HT-29 (cell line): Measurements from ENCODE around the gene RNF180. TPM values are rescaled to one million over a fixed set of nuclear protein-coding genes. Genes with fewer than 3 reads are reported as not detected.
"Not testable (repeated sequence)": the region's sequence is repeated elsewhere in the genome, so short reads cannot be mapped to it uniquely, and the experiment has no call there.

ENCODE experiments used
- DNase-seq: peaks from one replicate; pipeline ENCODE4 v3.0.0-alpha.2; 2015; ENCODE audit warnings: low spot score
- total RNA-seq: library from RNA; depleted of rRNA; stranded (reverse); fragments of >200 nt; shearing (Covaris generic); gene quantifications from 2 replicates; pipeline ENCODE4 v1.2.3, GENCODE V29; 2014

RNF180 gene
- total RNA-seq, 1 experiment from 2014 or later, result not detected

DNA sequence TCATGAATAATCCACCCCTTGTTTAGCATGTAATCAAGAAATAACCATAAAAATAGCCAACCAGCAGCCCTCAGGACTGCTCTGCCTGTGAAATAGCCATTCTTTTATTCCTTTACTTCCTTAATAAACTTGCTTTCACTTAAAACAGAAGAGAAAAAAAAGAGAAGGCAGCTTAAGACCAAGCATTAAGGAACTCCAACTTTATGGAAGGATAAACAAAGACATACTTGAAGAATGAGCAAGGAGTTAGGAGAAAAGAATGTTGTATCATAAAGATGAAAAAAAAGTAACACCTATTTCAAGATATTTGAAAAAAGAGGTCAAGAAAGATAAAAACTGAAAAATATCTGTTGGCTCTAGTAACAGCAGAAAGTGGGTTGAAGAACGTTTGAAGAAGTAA, 107.6 kb downstream of the RNF180 start:
- DNase-seq, result no peak

DNA sequence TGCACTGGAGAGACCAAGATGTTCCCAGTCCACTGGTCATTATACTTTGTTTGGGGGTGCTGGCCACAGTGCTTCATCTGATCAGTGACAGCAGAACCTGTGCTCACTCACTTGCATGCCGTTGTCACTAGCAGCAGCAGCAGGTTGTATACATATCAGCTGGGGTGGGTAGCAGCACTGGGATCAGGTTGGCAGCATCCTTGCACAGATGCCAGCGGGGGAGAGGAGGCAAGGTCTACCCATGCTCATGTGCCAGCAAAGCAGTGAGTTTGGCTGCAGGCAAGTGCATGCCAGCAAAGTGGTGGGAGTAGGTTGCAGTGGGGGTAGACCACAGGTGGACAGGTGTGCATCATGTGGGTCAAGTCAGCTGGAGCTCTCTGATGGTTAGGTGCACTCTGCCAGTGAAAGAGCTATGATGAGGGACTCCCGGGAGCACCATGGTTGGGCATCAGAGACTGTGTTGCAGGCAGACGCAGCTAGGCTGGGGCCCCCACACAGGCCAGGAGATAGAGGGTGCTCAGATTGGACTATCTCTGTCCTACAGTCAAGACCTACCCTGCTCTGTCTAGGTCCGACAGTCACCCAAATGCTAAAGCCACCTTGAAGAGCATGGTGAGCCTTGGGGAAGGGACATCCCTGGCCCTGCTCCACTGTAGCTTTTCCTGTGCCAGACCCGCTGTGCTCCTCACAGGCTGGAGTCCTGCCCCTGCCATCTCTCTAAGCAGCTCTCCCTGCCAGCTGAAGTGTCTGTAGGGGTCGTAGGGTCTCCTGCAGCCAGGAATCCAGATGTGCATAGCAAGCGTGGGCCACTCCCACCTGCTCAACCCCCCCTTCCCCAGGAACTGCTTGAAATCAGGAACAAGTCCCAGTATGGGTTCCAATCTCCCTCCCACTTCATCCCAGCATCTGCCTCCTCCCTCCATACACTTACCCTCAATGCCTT, 119.8 kb downstream of the RNF180 start:
- no peak for DNase-seq

DNA sequence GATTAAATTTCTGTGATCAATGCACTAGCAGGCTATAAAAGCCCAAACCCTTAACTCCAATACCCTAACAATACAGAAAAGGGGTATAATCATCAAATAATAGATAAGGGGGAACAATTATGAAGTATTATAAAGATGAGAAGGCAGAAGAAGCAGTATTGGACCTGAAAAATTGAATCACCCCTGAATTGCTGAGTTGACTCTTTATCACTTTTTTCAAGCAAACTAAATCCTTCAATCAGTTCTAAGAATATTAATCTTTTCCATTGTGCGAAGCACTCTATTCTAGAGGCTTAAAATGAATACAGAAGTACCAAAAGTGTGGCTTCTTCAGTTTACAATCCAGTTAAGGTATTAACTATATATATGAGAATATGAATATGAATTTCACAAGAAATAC, 120.7 kb downstream of the RNF180 start:
- DNase-seq, result no peak

DNA sequence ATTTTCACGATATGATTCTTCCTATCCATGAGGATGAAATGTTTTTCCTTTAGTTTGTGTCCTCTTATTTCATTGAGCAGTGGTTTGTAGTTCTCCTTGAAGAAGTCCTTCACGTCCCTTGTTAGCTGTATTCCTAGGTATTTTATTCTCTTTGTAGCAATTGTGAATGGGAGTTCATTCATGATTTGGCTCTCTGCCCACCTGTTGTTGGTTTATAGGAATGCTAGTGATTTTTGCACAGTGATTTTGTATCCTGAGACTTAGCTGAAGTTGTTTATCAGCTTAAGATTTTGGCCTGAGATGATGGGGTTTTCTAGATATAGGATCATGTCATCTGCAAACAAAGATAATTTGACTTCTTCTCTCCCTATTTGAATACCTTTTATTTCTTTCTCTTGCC, 122.9 kb downstream of the RNF180 start:
- DNase-seq, result not testable (repeated sequence)

DNA sequence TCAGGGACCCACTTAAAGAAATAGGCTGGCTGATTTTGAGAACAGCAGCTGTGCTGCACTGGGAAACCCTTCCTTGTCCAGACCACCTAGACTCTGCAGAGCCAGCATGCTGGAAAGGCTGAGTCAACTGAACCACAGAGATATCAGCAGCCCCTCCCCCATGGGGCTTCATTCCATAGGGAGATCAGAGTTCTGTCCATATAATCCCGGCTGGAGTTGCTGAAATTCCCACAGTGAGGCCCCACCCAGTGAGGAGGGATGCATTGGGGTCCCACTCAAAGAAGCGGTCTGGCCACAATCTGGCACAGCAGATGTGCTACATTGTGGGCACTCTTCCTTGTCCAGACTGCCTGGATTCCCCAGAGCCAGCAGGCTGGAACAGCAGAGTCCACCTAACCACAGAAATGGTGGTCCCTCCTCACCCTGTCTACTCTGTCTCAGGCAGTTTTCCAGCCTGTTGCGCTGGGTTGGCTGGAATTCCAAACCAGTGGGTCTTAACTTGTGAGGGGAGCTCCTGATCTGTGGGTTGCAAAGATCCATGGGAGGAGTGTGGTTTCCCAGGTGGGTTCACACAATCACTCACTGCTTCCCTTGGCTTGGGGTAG, 127.1 kb downstream of the RNF180 start:
- DNase-seq, result no peak

DNA sequence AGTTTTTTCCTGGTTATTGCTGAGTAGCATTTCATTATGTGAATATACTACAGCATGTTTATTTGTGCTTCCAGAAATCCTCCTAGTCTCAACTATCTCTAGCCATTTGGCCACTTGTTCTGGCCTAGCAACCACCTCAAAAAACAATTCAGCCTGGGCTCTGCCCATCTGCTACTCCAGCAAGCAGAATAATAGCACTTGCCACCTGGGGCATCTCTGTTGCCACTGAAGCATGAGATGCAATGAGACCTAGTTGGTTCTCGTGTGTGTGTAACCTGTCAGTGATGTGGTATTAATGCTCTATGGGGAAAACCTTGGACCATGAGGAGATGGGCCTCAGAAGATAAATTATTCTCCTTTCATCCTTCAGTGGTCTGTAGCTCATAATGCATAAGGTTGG, 129.5 kb downstream of the RNF180 start:
- no peak for DNase-seq

DNA sequence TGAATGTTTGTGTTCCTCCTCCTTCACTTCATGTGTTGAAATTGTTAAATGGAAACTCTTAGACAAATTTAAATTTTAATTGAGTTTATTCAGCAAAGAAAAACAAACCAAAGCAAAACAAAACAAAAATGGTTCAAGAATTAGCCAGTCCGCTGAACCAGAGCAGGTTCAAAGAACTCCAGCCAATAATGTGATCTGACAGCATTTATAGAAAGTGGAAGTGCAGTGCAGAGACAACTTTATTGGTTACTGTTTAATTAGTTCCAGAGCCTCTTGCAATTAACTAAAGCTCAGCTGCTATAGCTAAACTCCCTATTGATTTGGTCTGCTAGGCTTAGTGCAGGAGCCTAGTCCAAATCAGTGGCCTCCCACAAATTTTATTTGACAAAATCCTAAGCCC, 132.9 kb downstream of the RNF180 start:
- no peak for DNase-seq

DNA sequence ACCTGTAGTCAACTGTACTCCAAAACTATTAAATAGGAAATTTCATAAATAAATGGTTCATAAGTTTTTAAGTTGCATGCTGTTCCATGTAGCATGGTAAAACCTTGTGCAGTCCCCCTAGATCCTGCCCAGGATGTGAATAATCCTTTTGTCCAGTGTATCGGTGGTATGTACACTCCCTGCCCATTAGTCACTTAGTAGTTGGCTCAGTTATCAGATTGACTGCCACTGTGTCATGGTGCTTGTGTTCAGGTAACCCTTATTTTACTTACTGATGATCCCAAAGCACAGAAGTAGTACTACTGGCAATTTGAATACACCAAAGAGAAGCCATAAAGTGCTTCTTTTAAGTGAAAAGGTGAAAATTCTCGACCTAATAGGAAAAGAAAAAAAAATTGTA, 134.2 kb downstream of the RNF180 start:
- DNase-seq, result no peak

DNA sequence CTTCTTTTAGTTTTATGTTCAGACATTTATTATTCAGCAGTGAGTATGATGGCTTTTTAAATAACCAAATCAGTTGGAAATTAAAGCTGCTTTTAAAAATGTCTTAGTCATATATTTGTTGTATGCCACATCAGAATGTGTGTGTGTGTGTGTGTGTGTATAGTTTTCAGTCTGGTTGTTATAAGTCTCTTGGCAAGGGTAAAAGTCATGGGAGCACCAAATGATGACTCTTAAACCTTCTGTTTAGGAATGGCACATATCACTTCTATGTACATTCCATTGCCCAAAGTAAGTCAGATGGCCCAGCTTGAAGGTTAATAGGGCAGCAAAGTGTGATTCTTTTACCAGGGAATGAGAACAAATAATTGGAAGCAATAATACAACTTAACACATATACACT, 135.9 kb downstream of the RNF180 start:
- no peak for DNase-seq

DNA sequence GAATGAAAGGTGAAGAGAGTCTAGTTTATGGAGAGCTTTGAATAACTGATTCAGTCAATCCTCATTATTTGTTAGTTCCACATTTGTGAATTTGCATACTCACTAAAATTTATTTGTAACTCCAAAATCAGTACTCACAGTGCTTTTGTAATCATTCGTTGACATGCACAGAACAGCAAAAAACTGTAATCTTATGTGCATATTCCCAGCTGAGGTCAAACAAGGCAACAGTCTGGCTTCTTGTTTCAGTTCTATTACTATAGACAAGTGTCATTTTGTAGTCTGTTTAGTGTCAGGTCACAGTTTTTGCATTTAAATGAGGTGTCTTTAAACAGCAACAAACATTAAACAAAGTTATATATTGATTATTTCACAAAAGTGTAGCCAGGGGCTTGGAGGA, 142.5 kb downstream of the RNF180 start:
- DNase-seq, result no peak

DNA sequence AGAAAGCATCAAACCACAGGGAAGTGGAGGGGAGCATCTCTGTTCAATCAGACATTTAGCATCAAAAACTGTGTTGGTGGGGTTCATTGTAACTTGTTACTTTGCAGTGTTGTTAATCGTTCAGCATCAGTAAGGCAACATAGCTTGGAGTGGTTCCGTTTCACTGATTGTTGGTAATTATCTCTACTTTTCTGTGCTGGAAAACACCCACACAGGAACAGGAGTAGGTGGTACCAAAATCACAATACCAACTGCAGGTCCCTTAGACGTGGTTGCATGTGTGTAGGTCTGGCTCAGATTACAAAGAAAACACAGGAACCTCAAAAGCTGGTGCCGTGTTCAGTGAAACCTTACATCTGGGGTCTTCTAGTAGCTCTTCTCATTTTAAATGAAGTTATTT, 146.8 kb downstream of the RNF180 start:
- no peak for DNase-seq

DNA sequence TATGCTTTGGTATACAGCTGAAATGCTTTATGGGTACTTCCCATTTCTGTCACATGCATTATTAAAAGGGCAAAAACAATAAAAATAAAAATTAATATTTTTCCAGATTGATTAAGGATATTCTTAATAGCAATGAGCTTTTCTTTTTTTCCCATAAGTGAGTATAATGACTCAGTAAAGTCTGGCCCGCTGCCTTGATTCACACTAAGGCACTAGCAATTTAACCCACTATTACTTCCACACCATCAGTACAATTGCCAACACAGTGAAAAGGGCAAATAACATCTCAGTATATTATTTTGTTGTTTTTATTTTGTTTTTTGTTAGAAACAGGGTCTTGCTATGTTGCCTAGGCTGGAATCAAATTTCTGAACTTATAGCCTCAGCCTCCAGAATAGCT, 150.1 kb downstream of the RNF180 start:
- DNase-seq, result no peak

DNA sequence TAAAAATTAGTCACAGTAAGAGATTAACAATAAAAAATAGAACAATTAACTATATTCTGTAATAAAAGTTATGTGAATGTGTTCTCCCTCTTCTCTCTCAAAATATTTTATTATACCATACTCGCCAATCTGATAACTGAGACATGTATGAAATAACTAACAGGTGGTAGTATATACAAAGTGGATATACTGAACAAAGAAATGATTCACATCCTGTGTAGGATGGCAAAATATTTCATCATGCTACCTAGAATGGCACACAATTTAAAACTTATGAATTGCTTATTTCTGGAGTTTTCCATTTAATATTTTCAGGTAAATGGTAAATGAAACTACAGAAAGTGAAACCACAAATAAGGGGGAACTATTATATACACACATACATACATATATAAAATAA, 152.5 kb downstream of the RNF180 start:
- no peak for DNase-seq

DNA sequence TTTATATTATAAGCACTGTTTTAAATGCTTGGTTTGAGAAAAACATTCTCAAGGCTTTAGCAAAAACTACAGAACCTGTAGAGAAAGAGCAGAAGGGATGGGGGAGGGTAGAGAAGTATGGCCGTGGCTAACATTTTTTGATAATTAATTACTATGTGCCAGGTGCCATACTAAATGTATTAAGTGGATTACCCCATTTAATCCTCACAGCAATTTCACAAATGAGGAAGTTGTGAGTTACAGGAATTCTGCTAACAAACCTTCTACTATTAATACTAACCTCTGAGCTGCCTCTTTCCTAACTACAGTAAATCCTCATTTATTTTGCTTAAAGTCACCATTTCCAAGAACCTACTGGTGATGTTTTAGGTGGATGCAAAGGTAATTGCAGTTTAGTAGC, 157.9 kb downstream of the RNF180 start:
- DNase-seq, result no peak

DNA sequence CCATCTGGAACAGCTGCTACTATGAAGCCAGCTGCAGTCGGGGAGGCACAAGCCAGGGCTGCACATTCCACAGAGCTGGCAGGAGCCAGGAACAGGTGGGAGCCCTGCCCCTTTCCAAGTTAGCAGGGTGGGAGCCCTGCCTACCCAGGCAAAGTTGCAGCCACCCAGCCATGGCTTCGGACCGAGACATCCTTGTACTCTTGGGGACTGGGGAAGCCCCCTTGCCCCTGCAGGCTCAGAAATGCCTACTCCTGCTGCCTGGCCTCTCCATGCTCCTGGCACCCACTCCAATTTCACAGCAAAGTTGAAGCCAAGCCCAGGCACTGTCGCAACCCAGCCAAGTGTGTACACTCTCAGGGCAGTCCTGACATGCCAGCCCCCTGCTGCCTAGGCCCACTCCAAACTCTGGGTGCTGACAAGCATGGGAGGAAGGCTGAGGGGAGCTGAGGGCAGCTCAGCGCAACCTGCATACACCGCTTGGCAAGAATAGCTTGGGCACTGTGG, 165.1 kb downstream of the RNF180 start:
- no peak for DNase-seq

DNA sequence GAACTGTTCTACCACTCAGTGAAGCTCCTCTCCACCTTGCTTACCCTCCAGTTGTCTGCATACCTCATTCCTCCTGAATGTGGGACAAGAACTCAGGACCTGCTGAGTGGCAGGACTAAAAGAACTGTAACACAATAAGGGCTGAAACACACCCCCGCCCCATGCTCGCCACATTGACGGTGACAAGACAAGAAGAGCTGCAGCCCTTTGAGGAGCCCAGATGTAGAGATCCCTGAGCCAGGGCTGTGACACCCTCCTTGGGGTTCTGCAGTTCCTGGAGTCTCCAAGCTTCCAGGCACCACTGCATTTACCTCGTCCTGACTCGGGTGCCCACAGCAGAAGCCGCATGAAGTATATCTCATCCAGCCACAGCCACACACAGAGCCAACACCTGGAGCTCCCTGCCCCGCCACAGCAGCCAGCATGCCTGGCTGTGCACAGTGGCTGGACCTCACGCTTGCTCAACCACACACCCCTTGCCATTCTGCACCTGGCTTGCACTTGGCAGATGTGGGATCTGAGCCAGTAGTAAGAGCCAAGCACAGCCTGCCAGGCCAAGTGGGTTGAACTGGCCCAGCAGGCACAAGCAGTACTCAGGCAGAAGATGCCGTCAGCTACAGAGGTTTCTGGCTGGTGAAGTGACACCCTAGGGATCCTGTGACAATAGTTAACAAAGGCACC, 166.1 kb downstream of the RNF180 start:
- DNase-seq, result no peak

DNA sequence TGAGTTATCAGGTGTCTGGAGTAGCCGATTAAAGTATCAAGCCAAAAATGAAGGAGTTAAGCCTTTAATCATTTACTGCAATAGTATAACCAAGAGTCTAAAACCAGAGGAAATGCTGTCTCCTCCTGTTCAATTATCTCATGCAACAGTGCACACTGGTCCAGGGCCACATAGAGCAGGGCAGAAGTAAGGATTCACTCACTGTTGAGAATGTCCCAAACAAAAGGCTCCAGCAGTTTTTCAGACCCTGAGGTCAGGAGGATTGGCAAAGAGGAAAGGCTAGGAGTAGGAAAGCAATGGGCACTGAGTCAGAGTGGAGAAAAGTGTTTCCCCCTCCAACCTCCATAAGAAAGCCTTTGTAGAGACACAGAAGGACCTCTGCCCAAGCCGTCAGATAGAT, 168.2 kb downstream of the RNF180 start:
- DNase-seq, result no peak

DNA sequence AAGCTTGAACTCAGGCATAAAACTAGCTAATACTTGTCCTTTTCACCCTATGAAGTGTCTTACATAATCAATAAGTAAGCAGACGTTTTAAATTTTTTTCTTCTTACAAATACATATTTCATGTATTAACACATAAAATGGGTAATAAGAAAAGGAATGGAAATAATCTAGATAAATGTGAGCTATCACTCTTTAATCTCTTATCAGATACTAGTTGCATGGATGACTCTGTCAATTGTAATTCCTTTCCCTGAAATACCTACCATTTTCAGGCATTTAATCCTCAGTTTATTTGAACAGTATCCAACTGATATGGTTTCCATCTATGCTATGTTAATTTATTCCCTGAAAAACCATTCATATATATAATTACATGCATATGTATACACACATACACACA, 174.1 kb downstream of the RNF180 start:
- DNase-seq, result no peak

DNA sequence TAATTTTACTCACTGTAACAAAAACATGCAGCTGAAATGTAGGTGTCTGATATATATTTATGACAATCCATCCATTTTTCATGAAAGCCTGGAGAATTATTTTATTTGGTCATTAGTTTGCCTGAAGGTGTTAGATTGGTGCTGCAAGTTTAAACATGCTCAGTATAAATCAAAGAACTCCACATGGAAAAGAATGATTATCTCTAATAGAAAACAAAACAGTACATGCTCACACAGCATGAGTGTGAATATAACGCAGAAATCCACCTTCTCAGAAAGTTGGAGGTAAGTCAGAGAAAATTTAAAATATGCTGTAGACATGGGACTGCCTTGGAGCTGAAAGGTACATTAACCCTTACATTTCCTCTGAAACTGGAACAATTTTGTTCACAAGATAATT, 174.7 kb downstream of the RNF180 start:
- DNase-seq, result no peak

DNA sequence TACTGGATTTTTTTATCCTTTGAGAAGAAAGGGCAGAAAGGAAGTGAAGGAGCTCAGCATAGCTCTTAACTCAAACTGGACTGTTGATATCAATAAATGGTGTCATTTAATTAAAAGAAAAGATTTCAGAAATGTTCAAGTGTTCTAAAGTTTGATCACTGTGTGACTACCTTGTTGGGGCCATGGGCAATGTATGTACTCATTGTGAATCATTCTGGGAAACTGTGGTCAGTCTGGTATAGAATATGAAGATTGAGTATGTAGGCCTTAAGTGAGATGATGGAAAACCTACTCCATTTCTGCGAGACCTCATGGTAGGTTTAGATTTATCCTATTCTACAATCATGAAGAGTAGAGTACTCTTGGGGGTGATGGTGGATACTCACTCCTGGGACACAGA, 175.7 kb downstream of the RNF180 start:
- DNase-seq, result no peak

DNA sequence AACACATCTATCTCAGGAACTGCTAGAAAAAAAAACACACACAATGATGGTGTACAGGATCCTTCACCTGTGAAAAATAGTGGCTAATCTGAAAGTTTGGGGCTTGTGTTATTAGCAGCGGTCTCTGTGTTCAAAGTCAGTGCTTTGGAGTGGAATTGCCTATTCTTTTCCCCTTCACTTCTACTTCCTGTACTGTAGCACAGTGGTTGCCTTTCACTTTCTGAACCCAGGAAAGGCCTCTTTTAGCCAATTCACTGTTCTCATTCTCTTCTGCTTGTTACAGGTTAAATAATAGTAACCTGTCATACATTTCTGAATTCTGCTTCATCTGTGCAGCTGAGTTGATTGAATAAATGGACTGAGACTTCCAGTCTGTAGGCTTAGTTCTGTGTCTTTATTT, 178.9 kb downstream of the RNF180 start:
- no peak for DNase-seq

DNA sequence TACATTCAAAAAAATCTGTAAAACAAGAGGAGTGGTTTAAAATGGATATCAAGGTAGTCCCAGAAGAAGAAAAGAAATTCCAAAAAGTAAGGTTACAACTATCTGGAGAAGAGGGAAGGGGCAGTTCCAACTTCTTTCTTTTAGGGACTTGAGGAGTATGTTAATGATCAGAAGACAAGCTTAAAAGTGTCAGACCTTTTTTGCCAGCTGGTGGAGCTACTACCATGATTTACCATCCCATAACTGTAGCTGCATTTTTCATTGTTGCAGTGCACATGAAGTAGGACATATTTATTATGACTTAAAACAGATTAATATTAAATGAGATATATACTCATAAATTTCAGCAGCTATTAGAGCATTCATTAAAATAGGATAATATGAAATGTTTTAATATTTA, 181.7 kb downstream of the RNF180 start:
- peak; percentile 27 for DNase-seq

DNA sequence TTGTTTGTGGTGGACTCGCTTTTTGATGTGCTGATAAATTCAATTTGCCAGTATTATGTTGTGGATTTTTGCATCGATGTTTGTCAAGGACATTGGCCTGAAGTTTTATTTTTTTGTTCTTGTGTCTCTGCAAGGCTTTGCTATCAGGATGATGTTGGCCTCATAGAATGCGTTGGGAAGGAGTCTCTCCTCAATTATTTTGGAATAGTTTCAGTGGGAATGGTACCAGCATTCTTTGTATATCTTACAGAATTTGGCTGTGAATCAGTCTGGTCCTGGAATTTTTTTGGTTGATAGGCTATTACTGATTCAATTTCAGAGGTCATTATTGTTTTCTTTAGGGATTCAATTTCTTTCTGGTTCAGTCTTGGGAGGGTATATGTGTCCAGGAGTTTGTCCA, 198.8 kb downstream of the RNF180 start:
- DNase-seq, result no peak
